GM12878 (cell line): ENCODE measurements around the gene FOXP3. TPM values are rescaled to one million over a fixed set of nuclear protein-coding genes. Genes with fewer than 3 reads are reported as not detected.

Source experiments
- ATAC-seq: fragments of 200-7000 bp; cut with Tn5 transposase; 3 replicates; pipeline ENCODE4 v1.9.1; 2020; ENCODE audit warnings: mild to moderate bottlenecking, moderate library complexity
- BruUV-seq: library from RNA; stranded (reverse); fragments of 400-500 nt; replicated peaks from 2 replicates; lab custom pipeline; 2021; lab: Mats Ljungman, UMichigan
- CTCF ChIA-PET: fragments of 300-600 bp; sonication (Branson Sonifier 250); formaldehyde crosslinking; extraction: SDS; loops from one replicate; lab custom pipeline; 2021; ENCODE audit warnings: inconsistent platforms; lab: Yijun Ruan, JAX
- POLR2A ChIA-PET: fragments of 350-600 bp; formaldehyde crosslinking; extraction: SDS; loops from one replicate; lab custom pipeline; 2021; ENCODE audit warnings: inconsistent platforms; lab: Charles Lee
- RAD21 ChIA-PET: fragments of 300-600 bp; sonication (Branson Sonifier 250); formaldehyde crosslinking; loops from one replicate; lab custom pipeline; 2023; ENCODE audit warnings: antibody characterized with exemption; ENCODE audit not compliant: unreplicated experiment; lab: Charles Lee
- SMC1A ChIA-PET: fragments of 300-600 bp; sonication (Branson Sonifier 250); formaldehyde crosslinking; loops from one replicate; lab custom pipeline; 2023; ENCODE audit not compliant: unreplicated experiment, uncharacterized antibody; lab: Charles Lee
- DNase-seq: peaks from one replicate; pipeline ENCODE4 v3.0.0-alpha.2; 2011; ENCODE audit warnings: low read depth, low spot score
- FAIRE-seq: peaks from 3 replicates; lab custom pipeline; 2011; peaks lifted over from hg19 to GRCh38; lab: Jason Lieb, UNC
- H2AFZ ChIP-seq: 2 replicates; pipeline ENCODE4 v1.6.0; 2011; ENCODE audit warnings: low read depth, low read length, control low read depth; ENCODE audit not compliant: control insufficient read depth
- H3K27ac ChIP-seq: 2 replicates; pipeline ENCODE4 v1.5.1; 2011; ENCODE audit warnings: control low read depth; ENCODE audit not compliant: control insufficient read depth, insufficient read depth
- H3K27me3 ChIP-seq, 2 experiments: replicated peaks in 1 of 2; 2 replicates each; pipeline versions ENCODE4 v1.6.0 to v1.6.1; 2011; ENCODE audit warnings: low read length in 1 of 2; ENCODE audit not compliant: control insufficient read depth in 2 of 2, insufficient read depth in 2 of 2
- H3K36me3 ChIP-seq, 2 experiments: 2 replicates each; pipeline ENCODE4 v1.5.1; 2011; ENCODE audit warnings: low read length in 1 of 2; ENCODE audit not compliant: control insufficient read depth in 2 of 2, insufficient read depth in 2 of 2
- H3K4me1 ChIP-seq: 2 replicates; pipeline ENCODE4 v1.6.1; 2011; ENCODE audit warnings: mild to moderate bottlenecking, low read length, moderate library complexity, mixed read lengths; ENCODE audit not compliant: control insufficient read depth, insufficient read depth
- H3K4me2 ChIP-seq: 2 replicates; pipeline ENCODE4 v1.6.0; 2011; ENCODE audit warnings: control low read depth; ENCODE audit not compliant: control insufficient read depth, insufficient read depth
- H3K4me3 ChIP-seq: fragments of 200-600 bp; sonication (generic); 2 replicates; pipeline ENCODE4 v1.5.1; 2016
- H3K79me2 ChIP-seq: 2 replicates; pipeline ENCODE4 v1.6.0; 2011; ENCODE audit warnings: low read length; ENCODE audit not compliant: control insufficient read depth, insufficient read depth
- H3K9ac ChIP-seq: 2 replicates; pipeline ENCODE4 v1.8.0; 2011; ENCODE audit warnings: low read length, control low read depth, mixed read lengths; ENCODE audit not compliant: control insufficient read depth, insufficient read depth
- H3K9me3 ChIP-seq: replicated peaks from 3 replicates; pipeline ENCODE4 v1.5.1; 2011; ENCODE audit warnings: mild to moderate bottlenecking, low read length; ENCODE audit not compliant: control insufficient read depth, insufficient read depth
- H4K20me1 ChIP-seq: 2 replicates; pipeline ENCODE4 v1.6.0; 2011; ENCODE audit not compliant: control insufficient read depth, insufficient read depth
- ASH2L ChIP-seq: fragments of 300-600, 200-600 bp; sonication (generic); IDR thresholded peaks from 2 replicates; pipeline ENCODE4 v1.6.1; 2017; ENCODE audit warnings: low read depth, mild to moderate bottlenecking, borderline replicate concordance
- CBX3 ChIP-seq: fragments of 200-600 bp; sonication (generic); IDR thresholded peaks from 2 replicates; pipeline ENCODE4 v1.6.1; 2016; ENCODE audit warnings: low read depth, borderline replicate concordance
- EGR1 ChIP-seq, 2 experiments: IDR thresholded peaks; 1 replicate in 1 of 2; 2 replicates in 1 of 2; pipeline ENCODE4 v1.6.1; 2011 to 2012; ENCODE audit warnings: low read depth in 2 of 2, low read length in 2 of 2, borderline replicate concordance in 1 of 2, mild to moderate bottlenecking in 1 of 2, moderate library complexity in 1 of 2
- KLF5 ChIP-seq: fragments of 450-650 bp; IDR thresholded peaks from 2 replicates; pipeline ENCODE4 v1.6.1; 2014; ENCODE audit warnings: mild to moderate bottlenecking; ENCODE audit not compliant: partially characterized antibody
- NFIC ChIP-seq: IDR thresholded peaks from 2 replicates; pipeline ENCODE4 v1.6.1; 2012; ENCODE audit warnings: low read depth, mild to moderate bottlenecking, inconsistent platforms, low read length, moderate library complexity
- NFYB ChIP-seq: IDR thresholded peaks from 2 replicates; pipeline ENCODE4 v1.6.1; 2011; ENCODE audit warnings: low read depth, mild to moderate bottlenecking, low read length, improper control_type of control experiment, moderate library complexity; ENCODE audit not compliant: insufficient read depth
- PAX5 ChIP-seq: IDR thresholded peaks from 2 replicates; pipeline ENCODE4 v1.6.1; 2011; ENCODE audit warnings: low read depth, low read length, borderline replicate concordance
- RBBP5 ChIP-seq: fragments of 200-600 bp; sonication (generic); conservative IDR thresholded peaks from 2 replicates; pipeline ENCODE4 v1.6.1; 2016
- RUNX3 ChIP-seq: IDR thresholded peaks from 2 replicates; pipeline ENCODE4 v1.6.1; 2012; ENCODE audit warnings: low read length, inconsistent platforms
- SKIL ChIP-seq: fragments of 450-650 bp; IDR thresholded peaks from 2 replicates; pipeline ENCODE4 v1.6.1; 2017; ENCODE audit warnings: mild to moderate bottlenecking, low read depth, inconsistent platforms; ENCODE audit not compliant: poor library complexity, severe bottlenecking
- SMC3 ChIP-seq: IDR thresholded peaks from 2 replicates; pipeline ENCODE4 v1.6.1; 2011; ENCODE audit warnings: low read length, improper control_type of control experiment, borderline replicate concordance
- STAT1 ChIP-seq: fragments of 450-650 bp; conservative IDR thresholded peaks from 2 replicates; pipeline ENCODE4 v1.6.1; 2014; ENCODE audit warnings: antibody characterized with exemption, mild to moderate bottlenecking
- ZBED1 ChIP-seq: IDR thresholded peaks from 2 replicates; pipeline ENCODE4 v1.6.1; 2016; ENCODE audit warnings: borderline replicate concordance
- ZNF217 ChIP-seq: fragments of 450-650 bp; IDR thresholded peaks from 2 replicates; pipeline ENCODE4 v1.6.1; 2017; ENCODE audit warnings: antibody characterized with exemption, mild to moderate bottlenecking
- ZNF622 ChIP-seq: fragments of 450-650 bp; IDR thresholded peaks from 2 replicates; pipeline ENCODE4 v1.6.1; 2017; ENCODE audit warnings: mild to moderate bottlenecking, inconsistent platforms
- WGBS: methylation state at CpG from one replicate; pipeline ENCODE4 v1.1.6; 2016; ENCODE audit warnings: low lambda C conversion rate; ENCODE audit not compliant: insufficient replicate concordance, insufficient coverage; ENCODE audit errors: missing lambda C conversion rate; 5-methylcytosine and 5-hydroxymethylcytosine counted together
- in situ Hi-C: fragments of 300-500 bp; cut with MboI; formaldehyde crosslinking; loops from 9 replicates; pipeline ENCODE4 v1.14.3; 2018; ENCODE audit warnings: mixed read lengths
- intact Hi-C: fragments of 100-400 bp; cut with micrococcal nuclease; formaldehyde crosslinking; loops from one replicate; pipeline ENCODE4 v1.14.2; 2022; ENCODE audit not compliant: unreplicated experiment
- polyA plus RNA-seq, 11 experiments: library from polyadenylated mRNA; depleted of rRNA in 4 of 11; unstranded in 6 of 11; stranded (reverse) in 5 of 11; fragments of >200 nt; fragmentation: Nextera tagmentation in 4 of 11; fragmentation: Illumina TruSeq in 1 of 11; extraction: Ambion mirVana in 4 of 11; extraction: Trizol in 1 of 11; gene quantifications; 1 replicate in 1 of 11; 2 replicates in 10 of 11; pipeline versions ENCODE4 v1.2.1 to v1.2.3, GENCODE V29; 2011 to 2016; ENCODE audit warnings: inconsistent platforms in 2 of 11, missing spikeins in 2 of 11, low read depth in 1 of 11
- total RNA-seq, 4 experiments: library from RNA; depleted of rRNA in 3 of 4; stranded (reverse); fragments of >200 nt in 3 of 4; fragmentation: Illumina TruSeq in 1 of 4; extraction: Trizol in 1 of 4; gene quantifications; 2 replicates each; pipeline versions ENCODE4 v1.2.1 to v1.2.3, GENCODE V29; 2013 to 2021
- TF ChIP-seq, protein P1 (sequence below): fragments of 450-650 bp; IDR thresholded peaks from 2 replicates; pipeline ENCODE4 v1.6.1; 2017; ENCODE audit warnings: borderline replicate concordance
- TF ChIP-seq, protein P2 (sequence below): IDR thresholded peaks from 2 replicates; pipeline ENCODE4 v1.6.1; 2011; ENCODE audit warnings: low read depth, low read length, improper control_type of control experiment, borderline replicate concordance
- TF ChIP-seq, protein P3 (sequence below): IDR thresholded peaks from 2 replicates; pipeline ENCODE4 v1.6.1; 2012; ENCODE audit warnings: low read length, inconsistent platforms

The FOXP3 gene
- total and polyA plus RNA-seq, 10 of the 15 experiments (the other 5 are each of a cell fraction or from before 2014, with no cell fraction given) = 0.02 to 0.21 (median 0.08) TPM; not detected in 3

GRCh38 chrX:49262603-49263002 is 1.9 kb downstream of the FOXP3 start (continued):
- no peak for TF ChIP-seq ASH2L
- no peak for TF ChIP-seq PAX5
- TF ChIP-seq NFIC = no peak
- TF ChIP-seq ZNF217 = no peak
- TF ChIP-seq CBX3 = no peak
- TF ChIP-seq ZNF622 = no peak
- no peak for TF ChIP-seq NFYB
- TF ChIP-seq SMC3 = no peak
- TF ChIP-seq STAT1 = no peak
- TF ChIP-seq ZBED1 = no peak

GRCh38 chrX:49260221-49260985 is 4.1 kb downstream of the FOXP3 start:
- no peaks in the 10 kb centered on the region for H3K79me2 ChIP-seq
- H3K9me3 ChIP-seq = no peaks in the 10 kb centered on the region
- H3K27ac ChIP-seq = no peak overlapping the region
- H3K4me3 ChIP-seq = no peak overlapping the region
- H3K9ac ChIP-seq = no peak overlapping the region
- H3K4me1 ChIP-seq = no peaks in the 10 kb centered on the region
- BruUV-seq = no TSS peak
- ChIA-PET POLR2A (no interaction called here), RAD21 (no interaction called here), SMC1A (interaction anchor here (1.6 kb wide), 1 partner anchor 68 kb away, joined by 4 read pairs; no protein-coding TSS in a partner anchor), CTCF (no interaction called here)
- in situ Hi-C loops = no loop called here
- 69% methylated on average over 17 of the region's 17 CpGs for WGBS
- ATAC-seq (no peak), FAIRE-seq (no peak), DNase-seq (no peak)
- no peaks in the 10 kb centered on the region for H3K36me3 ChIP-seq
- no peaks in the 10 kb centered on the region for H4K20me1 ChIP-seq
- no peak overlapping the region for H2AFZ ChIP-seq
- H3K27me3 ChIP-seq = no peaks in the 10 kb centered on the region
- intact Hi-C loops = no loop called here
- H3K4me2 ChIP-seq = no peak overlapping the region
- TF ChIP-seq, protein P1, sequence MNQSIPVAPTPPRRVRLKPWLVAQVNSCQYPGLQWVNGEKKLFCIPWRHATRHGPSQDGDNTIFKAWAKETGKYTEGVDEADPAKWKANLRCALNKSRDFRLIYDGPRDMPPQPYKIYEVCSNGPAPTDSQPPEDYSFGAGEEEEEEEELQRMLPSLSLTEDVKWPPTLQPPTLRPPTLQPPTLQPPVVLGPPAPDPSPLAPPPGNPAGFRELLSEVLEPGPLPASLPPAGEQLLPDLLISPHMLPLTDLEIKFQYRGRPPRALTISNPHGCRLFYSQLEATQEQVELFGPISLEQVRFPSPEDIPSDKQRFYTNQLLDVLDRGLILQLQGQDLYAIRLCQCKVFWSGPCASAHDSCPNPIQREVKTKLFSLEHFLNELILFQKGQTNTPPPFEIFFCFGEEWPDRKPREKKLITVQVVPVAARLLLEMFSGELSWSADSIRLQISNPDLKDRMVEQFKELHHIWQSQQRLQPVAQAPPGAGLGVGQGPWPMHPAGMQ = no peak
- TF ChIP-seq RBBP5 = no peak
- TF ChIP-seq RUNX3 = no peak
- TF ChIP-seq, protein P2, sequence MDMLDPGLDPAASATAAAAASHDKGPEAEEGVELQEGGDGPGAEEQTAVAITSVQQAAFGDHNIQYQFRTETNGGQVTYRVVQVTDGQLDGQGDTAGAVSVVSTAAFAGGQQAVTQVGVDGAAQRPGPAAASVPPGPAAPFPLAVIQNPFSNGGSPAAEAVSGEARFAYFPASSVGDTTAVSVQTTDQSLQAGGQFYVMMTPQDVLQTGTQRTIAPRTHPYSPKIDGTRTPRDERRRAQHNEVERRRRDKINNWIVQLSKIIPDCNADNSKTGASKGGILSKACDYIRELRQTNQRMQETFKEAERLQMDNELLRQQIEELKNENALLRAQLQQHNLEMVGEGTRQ = no peak
- no peak for TF ChIP-seq EGR1 (IDR thresholded peaks at IDR 0.05; ENCODE audit: borderline replicate concordance in 1 of 2, low read depth in 2 of 2, low read length in 2 of 2)
- TF ChIP-seq SKIL = no peak
- TF ChIP-seq, protein P3, sequence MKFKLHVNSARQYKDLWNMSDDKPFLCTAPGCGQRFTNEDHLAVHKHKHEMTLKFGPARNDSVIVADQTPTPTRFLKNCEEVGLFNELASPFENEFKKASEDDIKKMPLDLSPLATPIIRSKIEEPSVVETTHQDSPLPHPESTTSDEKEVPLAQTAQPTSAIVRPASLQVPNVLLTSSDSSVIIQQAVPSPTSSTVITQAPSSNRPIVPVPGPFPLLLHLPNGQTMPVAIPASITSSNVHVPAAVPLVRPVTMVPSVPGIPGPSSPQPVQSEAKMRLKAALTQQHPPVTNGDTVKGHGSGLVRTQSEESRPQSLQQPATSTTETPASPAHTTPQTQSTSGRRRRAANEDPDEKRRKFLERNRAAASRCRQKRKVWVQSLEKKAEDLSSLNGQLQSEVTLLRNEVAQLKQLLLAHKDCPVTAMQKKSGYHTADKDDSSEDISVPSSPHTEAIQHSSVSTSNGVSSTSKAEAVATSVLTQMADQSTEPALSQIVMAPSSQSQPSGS = no peak
- TF ChIP-seq KLF5 = no peak
